Fibroblast of the conjunctiva (primary cell): ENCODE data around the gene CHKB.
A peak's percentile ranks its signal among the peaks of the same experiment; 100 is the strongest.

Source experiments
- DNase-seq: peaks from one replicate; pipeline ENCODE4 v3.0.0-alpha.2; 2010; ENCODE audit warnings: low read depth

CHKB gene

DNA sequence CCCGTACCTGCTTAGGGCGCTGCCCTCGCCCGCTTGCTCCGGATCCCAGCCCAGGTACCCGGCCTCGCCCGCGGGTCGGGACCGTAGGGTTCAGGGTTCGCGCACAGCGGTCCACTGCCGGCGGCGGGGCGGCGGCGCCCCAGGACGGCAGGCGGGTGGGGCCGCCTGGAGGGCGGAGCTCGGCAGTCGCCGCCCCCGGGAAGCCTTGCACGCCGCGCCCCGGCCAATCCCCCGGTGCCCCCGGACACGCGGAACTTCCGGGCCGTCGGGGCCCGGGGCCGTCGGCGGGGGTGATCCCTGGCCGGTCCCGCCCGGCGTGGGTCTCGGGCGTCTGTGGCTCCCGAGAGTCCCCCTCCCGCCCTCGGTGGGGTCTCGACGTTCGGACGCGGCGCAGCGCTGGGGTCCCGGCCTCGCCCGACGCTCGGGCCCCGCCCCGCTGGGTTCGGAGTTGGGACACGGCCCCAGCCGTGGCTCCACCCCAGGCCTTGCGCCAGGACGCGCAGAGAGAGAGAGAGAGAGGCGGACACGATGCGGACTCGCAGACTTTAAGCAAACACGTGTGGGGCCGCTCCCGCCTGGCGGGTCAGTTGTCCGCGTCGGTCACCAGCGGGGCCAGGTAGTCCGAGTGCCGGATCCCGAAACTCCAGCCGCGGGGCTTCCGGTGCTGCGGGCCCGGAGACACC lies 52.6 kb downstream of the CHKB start, which contains the start of gene TYMP:
Gene TYMP, minus strand, starts transcription at position 116 of the 683 bp plus-strand sequence. CDS start 303 bp downstream, outside the sequence.
- peak; percentile 48 for DNase-seq

DNA sequence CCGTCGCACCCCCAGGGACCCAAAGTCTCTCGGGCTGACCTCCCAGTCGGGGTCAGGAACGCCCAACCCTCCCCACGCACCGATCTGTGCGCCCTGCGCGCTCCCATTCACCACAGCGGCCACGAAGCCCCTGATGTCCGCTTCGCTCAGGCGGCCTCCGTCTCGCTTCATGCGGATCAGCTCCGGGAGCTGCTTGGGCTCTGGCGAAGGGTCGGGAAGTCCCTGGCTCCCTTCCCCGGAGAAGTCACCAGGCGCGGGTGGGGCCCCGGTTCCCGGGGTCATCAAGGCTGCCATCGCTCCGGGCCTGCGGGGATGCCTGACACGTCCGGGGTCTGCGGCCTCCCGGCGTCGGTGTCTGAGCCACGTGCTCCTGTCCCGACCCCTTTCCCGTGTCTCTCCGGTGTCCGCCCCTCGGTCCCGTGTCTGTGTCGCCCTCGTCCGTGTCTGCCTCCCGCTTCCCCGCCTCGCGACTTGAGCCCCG lies 53.2 kb downstream of the CHKB start:
- DNase-seq: no peak
